Erythroblast (primary cell): Measurements from ENCODE around the gene AKT2.
A peak's percentile ranks its signal among the peaks of the same experiment; 100 is the strongest.
"Not testable (repeated sequence)": the region's sequence is repeated elsewhere in the genome, so short reads cannot be mapped to it uniquely, and the experiment has no call there.

Experiments used
- DNase-seq, 2 experiments: peaks; one replicate each; lab custom pipeline; 2025; lab: John Stamatoyannopoulos, UW
- GATA1 ChIP-seq: IDR thresholded peaks from 2 replicates; pipeline ENCODE4 v1.6.1; 2011; ENCODE audit warnings: low read depth, mild to moderate bottlenecking, control low read depth, low read length, moderate library complexity
- POLR2A ChIP-seq: IDR thresholded peaks from 2 replicates; pipeline ENCODE4 v1.6.1; 2011; ENCODE audit warnings: mild to moderate bottlenecking, low read length

The AKT2 gene

GRCh38 chr19:40284501-40285352, at the start of gene AKT2:
TSS of gene AKT2 (minus strand) at chr19:40285345. CDS start at chr19:40265267, 20,078 bp downstream.
- TF ChIP-seq GATA1, result no peak
- TF ChIP-seq POLR2A, result peak; percentile 24
- peak; percentile 89 to 92 for DNase-seq

DNA sequence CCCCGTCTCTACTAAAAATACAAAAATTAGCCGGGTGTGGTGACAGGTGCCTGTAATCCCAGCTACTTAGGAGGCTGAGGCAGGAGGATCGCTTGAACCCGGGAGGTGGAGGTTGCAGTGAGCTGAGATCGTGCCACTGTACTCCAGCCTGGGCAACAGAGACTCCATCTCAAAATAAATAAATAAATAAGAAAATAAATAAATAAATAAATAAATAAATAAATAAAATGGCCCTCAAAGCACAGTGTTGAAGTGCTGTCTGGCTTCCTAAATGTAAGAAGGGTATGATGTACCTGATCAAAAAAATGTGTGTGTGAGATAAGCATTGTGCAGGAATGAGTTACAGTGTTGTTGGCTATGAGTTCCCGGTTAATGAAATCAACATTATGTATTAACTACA, 47.9 kb upstream of the AKT2 start:
- DNase-seq, result not testable (repeated sequence)

DNA sequence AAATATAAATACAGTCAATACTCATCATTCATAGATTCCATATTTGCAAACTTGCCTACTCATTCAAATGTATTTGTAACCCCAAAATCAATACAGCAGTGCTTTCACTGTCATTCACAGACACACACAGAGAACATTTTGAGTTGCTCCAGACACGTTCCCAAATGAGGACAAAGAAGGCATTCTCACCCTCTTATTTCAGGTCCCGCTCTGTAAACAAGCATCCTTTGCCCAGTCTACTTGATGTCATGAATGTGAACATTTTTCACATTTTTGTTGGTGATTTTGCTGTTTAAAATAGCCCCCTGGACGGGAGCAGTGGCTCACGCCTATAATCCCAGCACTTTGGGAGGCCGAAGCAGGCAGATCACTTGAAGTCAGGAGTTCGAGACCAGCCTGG, 47.5 kb upstream of the AKT2 start:
- no peak for DNase-seq
- TF ChIP-seq POLR2A (no peak), GATA1 (no peak)

DNA sequence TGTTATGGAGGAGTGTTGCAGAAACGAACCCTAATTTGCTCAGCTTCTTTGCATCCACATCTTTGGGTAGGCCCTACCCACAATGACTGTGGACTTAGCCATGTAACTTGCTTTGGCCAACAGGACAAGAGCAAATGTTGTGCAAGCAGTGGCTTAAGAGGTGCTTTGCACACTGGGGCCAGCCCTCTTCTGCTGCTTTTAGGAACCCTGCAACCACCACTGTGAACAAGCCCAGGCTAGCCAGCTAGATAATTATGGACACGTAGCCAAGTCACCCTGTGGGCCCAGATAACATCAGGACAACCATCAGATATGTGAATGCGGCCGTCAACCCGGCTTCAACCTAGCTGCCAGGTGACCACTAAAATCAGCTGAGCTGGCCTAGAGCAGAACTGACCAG, 45.9 kb upstream of the AKT2 start:
- DNase-seq, result peak; percentile 10 to 32
- TF ChIP-seq POLR2A (no peak), GATA1 (no peak)

- no peak for DNase-seq
- TF ChIP-seq POLR2A (no peak), GATA1 (no peak)
These were observed 41.1 kb upstream of the AKT2 start for GRCh38 chr19:40326201-40326600.

DNA sequence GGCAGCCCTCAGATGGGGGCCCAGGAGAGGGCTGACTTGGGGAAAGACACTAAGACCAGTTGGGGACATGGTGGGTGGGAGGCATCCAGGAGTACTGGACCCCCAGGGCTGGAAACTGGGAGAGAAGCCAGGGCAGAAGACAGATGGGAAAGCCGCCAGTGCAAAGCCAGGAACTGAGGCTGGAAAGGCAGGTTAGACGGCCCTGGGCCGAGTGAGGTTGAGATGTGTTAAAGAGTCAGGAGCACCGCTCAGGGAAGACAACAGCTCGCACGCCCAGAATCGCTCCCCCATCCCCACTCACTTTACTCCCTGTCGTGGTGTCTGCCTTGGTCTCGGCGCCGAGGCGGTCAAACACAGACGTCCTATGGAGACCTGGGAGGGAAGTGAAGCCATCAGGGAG, 38.6 kb upstream of the AKT2 start:
- no peak for DNase-seq
- TF ChIP-seq POLR2A (no peak), GATA1 (no peak)

DNA sequence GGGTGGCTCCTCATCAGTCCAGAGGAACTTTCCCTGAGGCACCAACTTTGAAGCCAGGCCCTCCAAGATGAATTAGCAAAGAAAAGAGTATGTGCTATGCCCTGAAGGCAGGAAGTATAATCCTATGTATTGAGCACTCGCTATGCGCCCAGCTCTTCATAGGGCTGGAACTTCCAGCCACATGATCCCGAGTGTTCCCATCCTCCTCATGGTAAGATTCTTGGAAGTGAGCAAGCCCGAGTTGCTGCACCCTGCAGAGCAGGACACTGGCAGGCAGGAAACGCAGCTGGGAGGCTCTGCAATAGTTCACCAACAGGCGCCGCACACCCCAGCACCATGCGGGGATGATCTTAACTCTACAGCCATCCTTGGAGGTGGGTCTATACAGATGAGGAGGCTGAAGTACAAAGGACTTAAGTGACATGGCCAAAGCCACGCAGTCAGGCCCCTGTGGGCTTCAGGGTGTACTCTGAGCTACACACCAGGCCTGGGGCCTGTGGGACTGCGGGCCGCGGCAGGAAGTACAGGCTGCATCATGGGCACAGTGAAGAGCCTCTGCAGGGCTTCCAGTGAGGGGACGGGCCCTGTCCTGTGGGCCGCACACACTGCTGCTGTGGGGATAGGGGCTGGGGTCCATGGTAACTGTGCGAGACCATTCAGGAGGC, 37.9 kb upstream of the AKT2 start:
- DNase-seq, result no peak
- no peak for TF ChIP-seq POLR2A
- no peak for TF ChIP-seq GATA1

- TF ChIP-seq POLR2A (no peak), GATA1 (no peak)
- DNase-seq, result no peak
These were observed 37.1 kb upstream of the AKT2 start for GRCh38 chr19:40322271-40322610.

- TF ChIP-seq GATA1, result no peak
- no peak for TF ChIP-seq POLR2A
- no peak for DNase-seq
These were observed 36.6 kb upstream of the AKT2 start for GRCh38 chr19:40321566-40322270.

- no peak for TF ChIP-seq POLR2A
- TF ChIP-seq GATA1, result no peak
- no peak for DNase-seq
These were observed 35.9 kb upstream of the AKT2 start for GRCh38 chr19:40321076-40321475.

DNA sequence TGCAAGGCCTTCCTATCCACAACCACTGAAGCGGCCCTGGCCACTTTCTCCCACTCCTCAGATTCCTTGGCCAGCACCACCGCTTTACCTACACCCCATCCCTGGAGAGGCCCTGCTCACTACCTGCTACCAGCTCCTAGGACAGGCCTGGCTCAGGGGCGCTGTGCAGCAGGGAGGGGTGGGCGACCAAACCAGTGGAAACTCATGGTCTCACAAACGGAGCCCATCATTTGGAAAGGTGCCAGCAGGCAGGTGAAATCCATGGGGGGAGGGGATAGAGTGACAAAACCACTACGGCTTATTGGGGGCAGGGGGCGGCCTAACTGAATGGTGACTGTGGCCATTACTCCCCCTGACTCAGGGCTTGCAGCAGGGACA, 35.4 kb upstream of the AKT2 start:
- TF ChIP-seq GATA1 (no peak), POLR2A (no peak)
- DNase-seq, result no peak

- no peak for DNase-seq
These were observed 32.2 kb upstream of the AKT2 start for GRCh38 chr19:40317338-40317737.

GRCh38 chr19:40315812-40316470, 30.8 kb upstream of the AKT2 start:
- no peak for DNase-seq

More at GRCh38 chr19:40317338-40317737, 32.2 kb upstream of the AKT2 start:
- TF ChIP-seq GATA1 (no peak), POLR2A (no peak)

More at GRCh38 chr19:40315812-40316470, 30.8 kb upstream of the AKT2 start:
- TF ChIP-seq POLR2A (no peak), GATA1 (no peak)
